Caco-2 (cell line): Measurements from ENCODE around the gene TBX2. TPM values are rescaled to one million over a fixed set of nuclear protein-coding genes. Genes with fewer than 3 reads are reported as not detected.

Experiments
- BruUV-seq: library from RNA; stranded (reverse); fragments of 400-500 nt; replicated peaks from 2 replicates; lab custom pipeline; 2021; lab: Mats Ljungman, UMichigan
- CTCF ChIA-PET: fragments of 300-600 bp; sonication (Branson Sonifier 250); formaldehyde crosslinking; loops from one replicate; lab custom pipeline; 2022; ENCODE audit warnings: antibody characterized with exemption; lab: Charles Lee
- POLR2A ChIA-PET: fragments of 300-600 bp; sonication (Branson Sonifier 250); formaldehyde crosslinking; loops from one replicate; lab custom pipeline; 2022; ENCODE audit warnings: antibody characterized with exemption; lab: Charles Lee
- DNase-seq, 2 experiments: peaks; one replicate each; pipeline versions ENCODE4 v3.0.0 to v3.0.0-alpha.2; 2020 to 2022
- H3K27me3 ChIP-seq: replicated peaks from 2 replicates; pipeline ENCODE4 v1.6.0; 2011; ENCODE audit warnings: low read length; ENCODE audit not compliant: control insufficient read depth, insufficient read depth
- H3K36me3 ChIP-seq: 2 replicates; pipeline ENCODE4 v1.5.1; 2011; ENCODE audit warnings: low read length; ENCODE audit not compliant: control insufficient read depth, insufficient read depth
- H3K4me1 ChIP-seq: fragments of 250-450 bp; sonication (Bioruptor Pico); 2 replicates; pipeline ENCODE4 v1.5.1; 2020; ENCODE audit warnings: mild to moderate bottlenecking
- H3K4me3 ChIP-seq: 2 replicates; pipeline ENCODE4 v1.5.1; 2011; ENCODE audit warnings: low read depth, mild to moderate bottlenecking, control low read depth, low read length
- H3K9me3 ChIP-seq: fragments of 250-450 bp; sonication (Bioruptor Pico); 2 replicates; pipeline ENCODE4 v1.5.1; 2020; ENCODE audit warnings: mild to moderate bottlenecking, moderate library complexity
- H3K27ac Mint-ChIP-seq: one replicate; pipeline ENCODE4 v1.8.0; 2022; ENCODE audit warnings: mixed read lengths; ENCODE audit not compliant: unreplicated experiment
- H3K27me3 Mint-ChIP-seq: one replicate; pipeline ENCODE4 v1.8.0; 2022; ENCODE audit warnings: mixed read lengths; ENCODE audit not compliant: insufficient read depth, unreplicated experiment
- H3K36me3 Mint-ChIP-seq: one replicate; pipeline ENCODE4 v1.8.0; 2022; ENCODE audit warnings: mild to moderate bottlenecking, mixed read lengths; ENCODE audit not compliant: insufficient read depth, unreplicated experiment
- H3K4me1 Mint-ChIP-seq: one replicate; pipeline ENCODE4 v1.8.0; 2022; ENCODE audit warnings: low read depth, mixed read lengths; ENCODE audit not compliant: unreplicated experiment
- H3K4me3 Mint-ChIP-seq: one replicate; pipeline ENCODE4 v1.8.0; 2022; ENCODE audit warnings: mild to moderate bottlenecking, moderate library complexity, mixed read lengths; ENCODE audit not compliant: unreplicated experiment
- H3K9me3 Mint-ChIP-seq: one replicate; pipeline ENCODE4 v1.8.0; 2022; ENCODE audit warnings: mixed read lengths; ENCODE audit not compliant: unreplicated experiment
- CTCF ChIP-seq, 2 experiments: fragments of 200-600 bp in 1 of 2; IDR thresholded peaks; 1 replicate in 1 of 2; 2 replicates in 1 of 2; pipeline versions ENCODE4 v1.5.1 to v1.8.0; 2011 to 2022; ENCODE audit warnings: antibody characterized with exemption in 1 of 2, control low read depth in 1 of 2, inconsistent platforms in 1 of 2, low read depth in 1 of 2, low read length in 1 of 2, mild to moderate bottlenecking in 1 of 2, moderate library complexity in 1 of 2; ENCODE audit not compliant: insufficient read depth in 1 of 2, severe bottlenecking in 1 of 2, unreplicated experiment in 1 of 2
- intact Hi-C: fragments of 100-400 bp; cut with micrococcal nuclease; formaldehyde crosslinking; loops from one replicate; pipeline ENCODE4 v1.10.0; 2022; ENCODE audit not compliant: unreplicated experiment
- total RNA-seq: library from RNA; stranded (reverse); gene quantifications from 2 replicates; pipeline ENCODE4 v1.2.3, GENCODE V29; 2022

TBX2 gene
- total RNA-seq, 1 experiment from 2014 or later: 8.9 TPM

- peak; percentile 83 to 95 for DNase-seq
- peaks cover 21% of the 10 kb centered on the region for H3K36me3 Mint-ChIP-seq
- TF ChIP-seq CTCF (IDR thresholded peaks at IDR 0.05; ENCODE audit: insufficient read depth in 1 of 2, low read depth in 1 of 2, low read length in 1 of 2, severe bottlenecking in 1 of 2, unreplicated experiment in 1 of 2): no peak
- Histone ChIP-seq H3K4me3 (no peak overlapping the region), H3K4me1 (peaks cover 34% of the 10 kb centered on the region), H3K9me3 (no peaks in the 10 kb centered on the region), H3K36me3 (no peaks in the 10 kb centered on the region), H3K27me3 (no peaks in the 10 kb centered on the region)
- H3K4me3 Mint-ChIP-seq: peak overlapping the region; percentile 24
- no peak overlapping the region for H3K27ac Mint-ChIP-seq
- H3K4me1 Mint-ChIP-seq: peaks cover 24% of the 10 kb centered on the region
- H3K27me3 Mint-ChIP-seq: no peaks in the 10 kb centered on the region
- ChIA-PET CTCF (interaction anchor here (0.6 to 1.3 kb wide), 11 partner anchors 10 to 473 kb away, joined by 3 to 6 read pairs (median 3); no protein-coding TSS in a partner anchor), POLR2A (no interaction called here)
- intact Hi-C loops: loop anchor here (5.0 kb wide), 2 partner anchors 37 to 157 kb away; no protein-coding TSS in a partner anchor
- BruUV-seq: no TSS peak
- no peaks in the 10 kb centered on the region for H3K9me3 Mint-ChIP-seq
These were observed 5.6 kb upstream of the TBX2 start for GRCh38 chr17:61393904-61394629.

GRCh38 chr17:61394630-61395408 lies 4.8 kb upstream of the TBX2 start:
- Mint-ChIP-seq H3K9me3 (no peaks in the 10 kb centered on the region), H3K27me3 (no peaks in the 10 kb centered on the region), H3K36me3 (peaks cover 21% of the 10 kb centered on the region), H3K27ac (peak overlapping the region; percentile 55), H3K4me1 (peaks cover 24% of the 10 kb centered on the region), H3K4me3 (peak overlapping the region; percentile 42)
- BruUV-seq: no TSS peak
- Histone ChIP-seq H3K4me3 (no peak overlapping the region), H3K27me3 (no peaks in the 10 kb centered on the region), H3K4me1 (peaks cover 32% of the 10 kb centered on the region), H3K9me3 (no peaks in the 10 kb centered on the region), H3K36me3 (no peaks in the 10 kb centered on the region)
- POLR2A ChIA-PET: no interaction called here
- no peak for TF ChIP-seq CTCF (IDR thresholded peaks at IDR 0.05; ENCODE audit: insufficient read depth in 1 of 2, low read depth in 1 of 2, low read length in 1 of 2, severe bottlenecking in 1 of 2, unreplicated experiment in 1 of 2)
- CTCF ChIA-PET: interaction anchor here (0.6 to 1.3 kb wide), 8 partner anchors 36 to 472 kb away, joined by 3 to 6 read pairs (median 3); no protein-coding TSS in a partner anchor
- no peak for DNase-seq
- intact Hi-C loops: loop anchor here (5.0 kb wide), 2 partner anchors 38 to 158 kb away; no protein-coding TSS in a partner anchor

- no TSS peak for BruUV-seq
- peaks cover 21% of the 10 kb centered on the region for H3K36me3 Mint-ChIP-seq
- ChIA-PET POLR2A (no interaction called here), CTCF (no interaction called here)
- peak overlapping the region; percentile 55 for H3K27ac Mint-ChIP-seq
- no peak for TF ChIP-seq CTCF (IDR thresholded peaks at IDR 0.05; ENCODE audit: insufficient read depth in 1 of 2, low read depth in 1 of 2, low read length in 1 of 2, severe bottlenecking in 1 of 2, unreplicated experiment in 1 of 2)
- H3K4me3 Mint-ChIP-seq: peak overlapping the region; percentile 42
- H3K9me3 Mint-ChIP-seq: no peaks in the 10 kb centered on the region
- H3K4me1 Mint-ChIP-seq: peaks cover 24% of the 10 kb centered on the region
- Histone ChIP-seq H3K27me3 (no peaks in the 10 kb centered on the region), H3K4me3 (no peak overlapping the region), H3K36me3 (no peaks in the 10 kb centered on the region), H3K9me3 (no peaks in the 10 kb centered on the region), H3K4me1 (peaks cover 29% of the 10 kb centered on the region)
- DNase-seq: no peak
- intact Hi-C loops: no loop called here
- H3K27me3 Mint-ChIP-seq: no peaks in the 10 kb centered on the region
These were observed 4.1 kb upstream of the TBX2 start for GRCh38 chr17:61395409-61395982.
